IPS-20b (cell line): ENCODE results near the gene PLD5.
"Not testable (repeated sequence)": the region's sequence is repeated elsewhere in the genome, so short reads cannot be mapped to it uniquely, and the experiment has no call there.

Experiments
- H3K27ac ChIP-seq: one replicate; pipeline ENCODE4 v1.5.1; 2013; ENCODE audit warnings: low read length
- H3K27me3 ChIP-seq: 2 replicates; pipeline ENCODE4 v1.6.1; 2013; ENCODE audit warnings: mild to moderate bottlenecking, low read length, inconsistent platforms; ENCODE audit not compliant: insufficient read depth
- H3K36me3 ChIP-seq: 2 replicates; pipeline ENCODE4 v1.6.1; 2013; ENCODE audit warnings: low read depth, mild to moderate bottlenecking, inconsistent platforms, low read length, moderate library complexity; ENCODE audit not compliant: insufficient read depth
- H3K4me1 ChIP-seq: 2 replicates; pipeline ENCODE4 v1.6.1; 2013; ENCODE audit warnings: mild to moderate bottlenecking, control low read depth, inconsistent platforms, low read length, moderate library complexity; ENCODE audit not compliant: insufficient read depth
- H3K4me3 ChIP-seq: 2 replicates; pipeline ENCODE4 v1.5.1; 2013; ENCODE audit warnings: mild to moderate bottlenecking, low read length, inconsistent platforms
- H3K9ac ChIP-seq: 2 replicates; pipeline ENCODE4 v1.6.1; 2013; ENCODE audit warnings: low read depth, mild to moderate bottlenecking, inconsistent platforms, low read length, moderate library complexity
- H3K9me3 ChIP-seq: 2 replicates; pipeline ENCODE4 v1.6.1; 2013; ENCODE audit warnings: mild to moderate bottlenecking, low read depth, low read length, inconsistent platforms; ENCODE audit not compliant: insufficient read depth

PLD5 gene

GRCh38 chr1:242219298-242219901 is 305.1 kb downstream of the PLD5 start:
- H3K9ac ChIP-seq, result no peak overlapping the region
- no peak overlapping the region for H3K4me3 ChIP-seq
- peaks cover 18% of the 10 kb centered on the region for H3K27me3 ChIP-seq
- H3K4me1 ChIP-seq, result peaks cover 2% of the 10 kb centered on the region; the same call in 1 of the 2 replicates
- peaks cover 26% of the 10 kb centered on the region for H3K9me3 ChIP-seq
- no peak overlapping the region for H3K27ac ChIP-seq
- H3K36me3 ChIP-seq, result peaks cover 7% of the 10 kb centered on the region; the same call in 1 of the 2 replicates

GRCh38 chr1:242216368-242216767 is 308.1 kb downstream of the PLD5 start:
- Histone ChIP-seq H3K4me3 (no peak overlapping the region), H3K9ac (no peak overlapping the region), H3K36me3 (peaks cover 7% of the 10 kb centered on the region; the same call in 1 of the 2 replicates), H3K4me1 (peaks cover 28% of the 10 kb centered on the region), H3K27me3 (peaks cover 18% of the 10 kb centered on the region), H3K9me3 (peaks cover 26% of the 10 kb centered on the region), H3K27ac (no peak overlapping the region)

- Histone ChIP-seq H3K4me1 (peaks cover 38% of the 10 kb centered on the region), H3K9me3 (peaks cover 26% of the 10 kb centered on the region), H3K27me3 (peaks cover 18% of the 10 kb centered on the region)
- not testable (repeated sequence) for H3K27ac ChIP-seq, H3K9ac ChIP-seq, H3K4me3 ChIP-seq, H3K36me3 ChIP-seq
Measured at GRCh38 chr1:242214455-242214854, 310.0 kb downstream of the PLD5 start.

GRCh38 chr1:242212961-242213360 is 311.5 kb downstream of the PLD5 start:
- not testable (repeated sequence) for H3K9ac ChIP-seq, H3K36me3 ChIP-seq, H3K27me3 ChIP-seq
- peak overlapping the region; percentile 42; the same call in 1 of the 2 replicates for H3K4me3 ChIP-seq
- H3K4me1 ChIP-seq, result peaks cover 51% of the 10 kb centered on the region
- peak overlapping the region; percentile 12 for H3K27ac ChIP-seq
- H3K9me3 ChIP-seq, result peaks cover 26% of the 10 kb centered on the region

- H3K9me3 ChIP-seq, result peaks cover 24% of the 10 kb centered on the region
- peak overlapping the region; percentile 10; the same call in 1 of the 2 replicates for H3K4me3 ChIP-seq
- H3K27me3 ChIP-seq, result peaks cover 1% of the 10 kb centered on the region
- H3K9ac ChIP-seq, result peak overlapping the region; percentile 35; the same call in 1 of the 2 replicates
- H3K4me1 ChIP-seq, result peaks cover 51% of the 10 kb centered on the region
- H3K36me3 ChIP-seq, result peaks cover 3% of the 10 kb centered on the region; the same call in 1 of the 2 replicates
- peak overlapping the region; percentile 12 for H3K27ac ChIP-seq
Measured at GRCh38 chr1:242212401-242212800, 312.1 kb downstream of the PLD5 start.

- Histone ChIP-seq H3K9ac (peak overlapping the region; percentile 35; the same call in 1 of the 2 replicates), H3K9me3 (peaks cover 14% of the 10 kb centered on the region), H3K36me3 (peaks cover under 1% of the 10 kb centered on the region; the same call in 1 of the 2 replicates), H3K4me1 (peaks cover 51% of the 10 kb centered on the region), H3K27ac (no peak overlapping the region), H3K27me3 (no peaks in the 10 kb centered on the region; the same call in 1 of the 2 replicates), H3K4me3 (peak overlapping the region; percentile 10; the same call in 1 of the 2 replicates)
Measured at GRCh38 chr1:242211254-242212022, 313.1 kb downstream of the PLD5 start.

- not testable (repeated sequence) for H3K27ac ChIP-seq, H3K36me3 ChIP-seq, H3K4me3 ChIP-seq, H3K9me3 ChIP-seq, H3K9ac ChIP-seq, H3K27me3 ChIP-seq
- peaks cover 51% of the 10 kb centered on the region for H3K4me1 ChIP-seq
Measured at GRCh38 chr1:242210316-242210715, 314.2 kb downstream of the PLD5 start.

- no peak overlapping the region for H3K4me3 ChIP-seq
- H3K27ac ChIP-seq, result no peak overlapping the region
- H3K27me3 ChIP-seq, result no peaks in the 10 kb centered on the region; the same call in 1 of the 2 replicates
- no peaks in the 10 kb centered on the region for H3K36me3 ChIP-seq
- H3K9me3 ChIP-seq, result no peaks in the 10 kb centered on the region
- H3K9ac ChIP-seq, result no peak overlapping the region
- peaks cover 48% of the 10 kb centered on the region for H3K4me1 ChIP-seq
Measured at GRCh38 chr1:242209063-242209462, 315.4 kb downstream of the PLD5 start.

GRCh38 chr1:242208021-242208420 is 316.5 kb downstream of the PLD5 start:
- Histone ChIP-seq H3K4me3 (no peak overlapping the region), H3K27me3 (no peaks in the 10 kb centered on the region; the same call in 1 of the 2 replicates), H3K9me3 (no peaks in the 10 kb centered on the region), H3K36me3 (no peaks in the 10 kb centered on the region), H3K27ac (no peak overlapping the region), H3K9ac (no peak overlapping the region), H3K4me1 (peaks cover 42% of the 10 kb centered on the region; the same call in 1 of the 2 replicates)

GRCh38 chr1:242206994-242207393 is 317.5 kb downstream of the PLD5 start:
- peaks cover 33% of the 10 kb centered on the region; the same call in 1 of the 2 replicates for H3K4me1 ChIP-seq
- H3K27me3 ChIP-seq, result no peaks in the 10 kb centered on the region; the same call in 1 of the 2 replicates
- no peak overlapping the region for H3K27ac ChIP-seq
- no peak overlapping the region for H3K4me3 ChIP-seq
- no peak overlapping the region for H3K9ac ChIP-seq
- H3K36me3 ChIP-seq, result no peaks in the 10 kb centered on the region
- H3K9me3 ChIP-seq, result no peaks in the 10 kb centered on the region

GRCh38 chr1:242205622-242206489 is 318.6 kb downstream of the PLD5 start:
- Histone ChIP-seq H3K36me3 (no peaks in the 10 kb centered on the region), H3K4me3 (no peak overlapping the region), H3K9me3 (no peaks in the 10 kb centered on the region), H3K27ac (no peak overlapping the region), H3K4me1 (peaks cover 21% of the 10 kb centered on the region; the same call in 1 of the 2 replicates), H3K27me3 (no peaks in the 10 kb centered on the region; the same call in 1 of the 2 replicates), H3K9ac (no peak overlapping the region)
